NCI-H82 treated with DMSO at 0.1 percent for 48 hours (cell line): ENCODE data around the gene MLXIPL.
"Not testable (repeated sequence)": the region's sequence is repeated elsewhere in the genome, so short reads cannot be mapped to it uniquely, and the experiment has no call there.

Experiments
- DNase-seq: peaks from one replicate; lab custom pipeline; 2025; ENCODE audit not compliant: unreplicated experiment; lab: John Stamatoyannopoulos, UW

Gene MLXIPL

GRCh38 chr7:73645643-73646174, 21.4 kb upstream of the MLXIPL start:
- no peak for DNase-seq

GRCh38 chr7:73644688-73645286, 20.5 kb upstream of the MLXIPL start:
- no peak for DNase-seq

GRCh38 chr7:73642834-73643233, 18.5 kb upstream of the MLXIPL start:
- no peak for DNase-seq

GRCh38 chr7:73638911-73639310, 14.6 kb upstream of the MLXIPL start:
- no peak for DNase-seq

GRCh38 chr7:73635428-73636200, 11.3 kb upstream of the MLXIPL start:
- no peak for DNase-seq

- no peak for DNase-seq
Measured at GRCh38 chr7:73633844-73634243, 9.5 kb upstream of the MLXIPL start.

- DNase-seq = no peak
Measured at GRCh38 chr7:73633323-73633722, 9.0 kb upstream of the MLXIPL start.

GRCh38 chr7:73631558-73631957, 7.2 kb upstream of the MLXIPL start:
- no peak for DNase-seq

- DNase-seq = no peak
Measured at GRCh38 chr7:73628504-73628903, 4.2 kb upstream of the MLXIPL start.

GRCh38 chr7:73626814-73627213, 2.5 kb upstream of the MLXIPL start:
- DNase-seq = peak; percentile 16

GRCh38 chr7:73625276-73625675, 954 bp upstream of the MLXIPL start:
- DNase-seq = no peak

- no peak for DNase-seq
Measured at GRCh38 chr7:73624669-73625001, 313 bp upstream of the MLXIPL start.

- DNase-seq = no peak
Measured at GRCh38 chr7:73622909-73623797, 1.2 kb downstream of the MLXIPL start.

- no peak for DNase-seq
Measured at GRCh38 chr7:73622527-73622908, 1.8 kb downstream of the MLXIPL start.

- DNase-seq = no peak
Measured at GRCh38 chr7:73621168-73622063, 2.9 kb downstream of the MLXIPL start.

GRCh38 chr7:73619394-73619793, 4.9 kb downstream of the MLXIPL start:
- DNase-seq = not testable (repeated sequence)

GRCh38 chr7:73618538-73618937, 5.8 kb downstream of the MLXIPL start:
- peak; percentile 97 for DNase-seq

GRCh38 chr7:73617520-73617919, 6.8 kb downstream of the MLXIPL start:
- not testable (repeated sequence) for DNase-seq

GRCh38 chr7:73615886-73616285, 8.4 kb downstream of the MLXIPL start:
- DNase-seq = no peak

GRCh38 chr7:73614937-73615336, 9.4 kb downstream of the MLXIPL start:
- not testable (repeated sequence) for DNase-seq
